Vagina (tissue), 2 donors: ENCODE measurements around the gene UNC50. TPM values are rescaled to one million over a fixed set of nuclear protein-coding genes. Genes with fewer than 3 reads are reported as not detected.

Experiments used
- DNase-seq, 2 donors: peaks; one replicate each; pipeline ENCODE4 v3.0.0-alpha.2; 2017; ENCODE audit errors: extremely low spot score in 2 of 2
- H3K27ac ChIP-seq: fragments of 200-600 bp; sonication (generic); one replicate; pipeline ENCODE4 v1.5.1; 2019
- H3K27me3 ChIP-seq: fragments of 200-600 bp; sonication (generic); one replicate; pipeline ENCODE4 v1.5.1; 2019
- H3K36me3 ChIP-seq, 2 donors: fragments of 200-600 bp; sonication (generic); one replicate each; pipeline ENCODE4 v1.5.1; 2017 to 2019
- H3K4me1 ChIP-seq: fragments of 200-600 bp; sonication (generic); one replicate; pipeline ENCODE4 v1.5.1; 2019
- H3K4me3 ChIP-seq, 2 donors: fragments of 200-600 bp; sonication (generic); 1 replicate in 1 of 2; 2 replicates in 1 of 2; pipeline ENCODE4 v1.5.1; 2016 to 2019
- H3K9me3 ChIP-seq: fragments of 200-600 bp; sonication (generic); one replicate; pipeline ENCODE4 v1.5.1; 2019
- POLR2A ChIP-seq, 2 donors: fragments of 450-650 bp; IDR thresholded peaks; one replicate each; pipeline ENCODE4 v1.6.1; 2017; ENCODE audit warnings: antibody characterized with exemption in 2 of 2, mild to moderate bottlenecking in 2 of 2, moderate library complexity in 2 of 2
- POLR2AphosphoS5 ChIP-seq, 2 donors: sonication (generic); formaldehyde crosslinking; IDR thresholded peaks; one replicate each; pipeline ENCODE4 v1.9.0; 2017; ENCODE audit warnings: antibody characterized with exemption in 2 of 2, mild to moderate bottlenecking in 2 of 2, low read depth in 1 of 2; ENCODE audit not compliant: insufficient read depth in 1 of 2
- intact Hi-C: fragments of 100-400 bp; cut with DNase I; formaldehyde crosslinking; loops from one replicate; pipeline ENCODE4 v1.15.1; 2023
- total RNA-seq: library from RNA; depleted of rRNA; stranded (reverse); fragments of >200 nt; gene quantifications from one replicate; pipeline ENCODE4 v1.2.3, GENCODE V29; 2016
- TF ChIP-seq, protein P1 (sequence below), 3 experiments: fragments of 450-650 bp in 2 of 3; fragments of 200-600 bp in 1 of 3; sonication (generic) in 1 of 3; IDR thresholded peaks; one replicate each; pipeline ENCODE4 v1.5.1; 2017 to 2019; ENCODE audit warnings: antibody characterized with exemption in 3 of 3, mild to moderate bottlenecking in 2 of 3, moderate library complexity in 2 of 3

The UNC50 gene
- total RNA-seq, 1 donor from 2014 or later = 25.8 TPM

DNA sequence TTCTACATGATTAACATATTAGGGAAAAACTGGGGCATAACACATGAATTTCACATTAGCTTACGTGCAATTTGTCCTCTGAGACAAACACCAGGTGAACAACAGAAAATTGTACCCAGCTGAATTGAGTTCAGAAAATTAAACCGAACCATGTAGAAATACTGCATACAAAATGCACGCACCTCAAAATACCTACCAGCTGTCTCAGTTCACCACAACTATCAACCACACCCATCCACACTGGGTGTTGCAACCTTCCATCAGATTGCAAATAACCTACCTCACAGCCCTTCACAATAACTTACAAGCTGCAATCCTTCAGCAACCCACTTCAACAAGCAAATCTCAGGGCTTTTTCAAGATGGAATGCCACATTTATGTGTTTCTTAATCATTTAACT, 55.9 kb downstream of the UNC50 start:
- Histone ChIP-seq H3K9me3 (no peaks in the 10 kb centered on the region), H3K4me1 (no peaks in the 10 kb centered on the region), H3K36me3 (no peaks in the 10 kb centered on the region), H3K27ac (no peak overlapping the region), H3K4me3 (no peak overlapping the region), H3K27me3 (no peaks in the 10 kb centered on the region)
- intact Hi-C loops = no loop called here
- no peak for DNase-seq
- TF ChIP-seq POLR2AphosphoS5 (IDR thresholded peaks at IDR 0.05; ENCODE audit: insufficient read depth in 1 of 2, low read depth in 1 of 2) = no peak
- no peak for TF ChIP-seq POLR2A (IDR thresholded peaks at IDR 0.05)
- TF ChIP-seq, protein P1, sequence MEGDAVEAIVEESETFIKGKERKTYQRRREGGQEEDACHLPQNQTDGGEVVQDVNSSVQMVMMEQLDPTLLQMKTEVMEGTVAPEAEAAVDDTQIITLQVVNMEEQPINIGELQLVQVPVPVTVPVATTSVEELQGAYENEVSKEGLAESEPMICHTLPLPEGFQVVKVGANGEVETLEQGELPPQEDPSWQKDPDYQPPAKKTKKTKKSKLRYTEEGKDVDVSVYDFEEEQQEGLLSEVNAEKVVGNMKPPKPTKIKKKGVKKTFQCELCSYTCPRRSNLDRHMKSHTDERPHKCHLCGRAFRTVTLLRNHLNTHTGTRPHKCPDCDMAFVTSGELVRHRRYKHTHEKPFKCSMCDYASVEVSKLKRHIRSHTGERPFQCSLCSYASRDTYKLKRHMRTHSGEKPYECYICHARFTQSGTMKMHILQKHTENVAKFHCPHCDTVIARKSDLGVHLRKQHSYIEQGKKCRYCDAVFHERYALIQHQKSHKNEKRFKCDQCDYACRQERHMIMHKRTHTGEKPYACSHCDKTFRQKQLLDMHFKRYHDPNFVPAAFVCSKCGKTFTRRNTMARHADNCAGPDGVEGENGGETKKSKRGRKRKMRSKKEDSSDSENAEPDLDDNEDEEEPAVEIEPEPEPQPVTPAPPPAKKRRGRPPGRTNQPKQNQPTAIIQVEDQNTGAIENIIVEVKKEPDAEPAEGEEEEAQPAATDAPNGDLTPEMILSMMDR (IDR thresholded peaks at IDR 0.05) = no peak

DNA sequence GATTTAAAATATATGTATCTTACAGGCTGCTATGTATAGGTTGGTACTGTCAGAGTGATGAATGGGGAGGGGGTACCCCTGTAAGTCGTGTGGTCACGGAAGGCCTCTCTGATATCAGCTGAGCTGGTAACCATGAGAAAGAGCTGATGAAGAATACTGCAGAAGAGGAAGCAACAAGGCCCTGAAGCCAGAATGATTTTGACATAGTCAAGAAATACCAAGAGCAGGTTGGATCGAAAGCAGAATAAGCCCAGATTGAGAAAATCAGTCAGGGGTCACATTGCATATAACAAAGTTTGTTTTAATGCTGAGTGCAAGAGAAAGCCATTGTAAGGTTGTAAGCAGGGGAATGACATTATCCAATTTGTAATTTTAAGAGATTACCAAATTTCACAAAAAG, 57.3 kb downstream of the UNC50 start:
- no peak overlapping the region for H3K27ac ChIP-seq
- DNase-seq = no peak
- H3K9me3 ChIP-seq = no peaks in the 10 kb centered on the region
- no peaks in the 10 kb centered on the region for H3K36me3 ChIP-seq
- intact Hi-C loops = no loop called here
- no peaks in the 10 kb centered on the region for H3K27me3 ChIP-seq
- H3K4me3 ChIP-seq = no peak overlapping the region
- no peak for TF ChIP-seq POLR2AphosphoS5 (IDR thresholded peaks at IDR 0.05; ENCODE audit: insufficient read depth in 1 of 2, low read depth in 1 of 2)
- no peak for TF ChIP-seq POLR2A (IDR thresholded peaks at IDR 0.05)
- TF ChIP-seq, protein P1 (IDR thresholded peaks at IDR 0.05) = no peak
- H3K4me1 ChIP-seq = no peaks in the 10 kb centered on the region

Other genes starting within 250 kb of the UNC50 start
- gene INPP4A, start 163.7 kb upstream of the UNC50 start, total RNA-seq = 38.1 TPM
- gene COA5, start 77 bp upstream of the UNC50 start, total RNA-seq = 24.1 TPM
- 20.6 TPM for gene MGAT4A, start 122.5 kb downstream of the UNC50 start, total RNA-seq